Left hindlimb (tissue), 1 donor: ENCODE measurements around the gene P2RX6.
"Not testable (repeated sequence)": the region's sequence is repeated elsewhere in the genome, so short reads cannot be mapped to it uniquely, and the experiment has no call there.

Experiments used
- DNase-seq: peaks from one replicate; pipeline ENCODE4 v3.0.0-alpha.2; 2018

P2RX6 gene

GRCh38 chr22:21014726-21015465 is at the start of gene P2RX6:
TSS of gene P2RX6 (plus strand) at chr22:21015165. CDS start at chr22:21015175, 10 bp downstream.
- DNase-seq, result peak; percentile 86

GRCh38 chr22:20965888-20966855 is 48.8 kb upstream of the P2RX6 start:
- no peak for DNase-seq

- no peak for DNase-seq
These were observed 47.9 kb upstream of the P2RX6 start, which contains the start of gene AIFM3 for GRCh38 chr22:20966883-20967696. TSS of gene AIFM3 (plus strand) at chr22:20967255. CDS start at chr22:20967945, 690 bp downstream.

- DNase-seq, result no peak
These were observed 47.2 kb upstream of the P2RX6 start for GRCh38 chr22:20967697-20968211.

- DNase-seq, result no peak
These were observed 46.5 kb upstream of the P2RX6 start for GRCh38 chr22:20968281-20968977.

- DNase-seq, result peak; percentile 3
These were observed 43.9 kb upstream of the P2RX6 start for GRCh38 chr22:20970939-20971657.

- DNase-seq, result not testable (repeated sequence)
These were observed 42.8 kb upstream of the P2RX6 start for GRCh38 chr22:20972014-20972694.

GRCh38 chr22:20972933-20973577 is 41.9 kb upstream of the P2RX6 start:
- DNase-seq, result no peak

GRCh38 chr22:20973634-20974286 is 41.2 kb upstream of the P2RX6 start:
- DNase-seq, result no peak

- no peak for DNase-seq
These were observed 40.5 kb upstream of the P2RX6 start for GRCh38 chr22:20974336-20974955.

GRCh38 chr22:20975541-20976290 is 39.2 kb upstream of the P2RX6 start:
- DNase-seq, result no peak

GRCh38 chr22:20976291-20976877 is 38.6 kb upstream of the P2RX6 start:
- no peak for DNase-seq

GRCh38 chr22:20977019-20977418 is 37.9 kb upstream of the P2RX6 start:
- no peak for DNase-seq

- no peak for DNase-seq
These were observed 37.3 kb upstream of the P2RX6 start for GRCh38 chr22:20977516-20978170.

GRCh38 chr22:20978419-20978818 is 36.5 kb upstream of the P2RX6 start:
- no peak for DNase-seq

GRCh38 chr22:20979243-20979809 is 35.6 kb upstream of the P2RX6 start:
- DNase-seq, result peak; percentile 67

- DNase-seq, result no peak
These were observed 35.0 kb upstream of the P2RX6 start for GRCh38 chr22:20979940-20980453.
